HG02623 (cell line): ENCODE results near the gene TXNRD2.

Experiments
- ATAC-seq: cut with Tn5 transposase; IDR thresholded peaks from one replicate; pipeline ENCODE4 v1.9.1; 2021; ENCODE audit warnings: moderate library complexity; ENCODE audit not compliant: unreplicated experiment

The TXNRD2 gene

DNA sequence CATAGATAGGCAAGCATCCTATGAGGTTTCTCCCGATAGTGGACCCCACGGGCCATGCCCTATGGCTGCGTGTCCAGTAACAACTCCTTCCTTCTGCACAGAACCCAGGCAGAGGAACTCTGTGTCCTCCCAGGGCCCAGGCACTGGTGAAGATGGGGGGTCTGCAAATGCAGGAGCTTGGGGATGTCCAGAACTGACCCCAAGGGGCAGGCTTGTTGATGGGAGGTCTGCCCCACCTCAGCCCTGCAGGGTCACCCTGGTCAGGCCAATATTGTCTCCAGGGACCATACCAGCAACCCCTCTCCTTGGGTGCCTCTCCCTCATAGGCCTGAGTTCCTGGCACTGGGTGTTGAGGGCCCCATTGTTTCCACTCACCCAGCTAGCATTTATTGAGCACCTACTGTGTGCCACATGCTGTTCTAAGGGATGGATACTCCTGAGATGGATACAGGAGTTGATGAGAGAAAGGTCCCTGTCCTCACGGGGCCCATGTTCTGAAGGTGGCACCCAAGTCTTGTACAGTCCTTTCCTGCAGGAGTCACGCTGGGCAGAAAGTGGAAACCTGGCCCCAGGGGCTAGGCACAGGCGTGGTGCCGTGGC, 26.3 kb upstream of the TXNRD2 start:
- no peak for ATAC-seq

DNA sequence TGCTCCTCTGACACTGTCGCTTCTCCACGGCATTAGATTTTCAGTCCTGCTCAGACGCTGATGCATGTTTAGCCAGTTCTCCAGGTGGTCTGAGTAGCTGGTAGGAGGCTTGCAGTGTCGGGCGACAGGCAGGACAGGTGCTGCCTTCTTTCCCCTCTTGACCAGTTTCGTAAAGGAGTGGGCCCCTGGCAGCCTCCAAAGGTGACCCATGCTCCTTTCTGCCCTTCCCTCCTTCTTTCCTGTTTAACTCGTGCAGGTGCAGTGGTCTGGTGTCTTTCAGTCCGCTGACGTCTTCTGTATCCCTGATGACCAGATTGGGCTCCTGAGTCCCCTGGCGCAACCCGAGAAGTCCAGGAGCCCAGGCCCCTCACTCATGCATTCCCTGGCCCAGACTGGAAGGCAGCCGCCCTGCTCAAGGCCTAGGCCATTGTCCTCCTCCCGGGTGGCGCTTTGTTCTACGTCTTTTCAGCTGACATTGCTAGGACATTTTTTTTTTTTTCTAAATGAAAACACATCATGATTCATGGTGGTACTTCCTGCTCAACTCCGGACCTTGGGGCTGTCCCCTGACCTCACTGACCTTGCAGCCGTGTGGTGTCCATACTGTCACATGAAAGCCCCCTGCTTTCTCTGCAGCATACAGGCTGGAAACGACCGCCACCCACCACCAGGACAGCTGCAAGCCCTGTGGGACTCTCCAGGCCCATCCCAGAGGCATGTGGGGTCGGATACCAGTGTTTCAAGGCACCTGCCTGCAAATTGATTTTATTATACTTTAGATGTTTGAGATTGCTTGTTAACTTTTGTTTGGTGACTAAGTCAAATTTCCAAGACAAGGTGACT, 25.5 kb upstream of the TXNRD2 start:
- no peak for ATAC-seq

DNA sequence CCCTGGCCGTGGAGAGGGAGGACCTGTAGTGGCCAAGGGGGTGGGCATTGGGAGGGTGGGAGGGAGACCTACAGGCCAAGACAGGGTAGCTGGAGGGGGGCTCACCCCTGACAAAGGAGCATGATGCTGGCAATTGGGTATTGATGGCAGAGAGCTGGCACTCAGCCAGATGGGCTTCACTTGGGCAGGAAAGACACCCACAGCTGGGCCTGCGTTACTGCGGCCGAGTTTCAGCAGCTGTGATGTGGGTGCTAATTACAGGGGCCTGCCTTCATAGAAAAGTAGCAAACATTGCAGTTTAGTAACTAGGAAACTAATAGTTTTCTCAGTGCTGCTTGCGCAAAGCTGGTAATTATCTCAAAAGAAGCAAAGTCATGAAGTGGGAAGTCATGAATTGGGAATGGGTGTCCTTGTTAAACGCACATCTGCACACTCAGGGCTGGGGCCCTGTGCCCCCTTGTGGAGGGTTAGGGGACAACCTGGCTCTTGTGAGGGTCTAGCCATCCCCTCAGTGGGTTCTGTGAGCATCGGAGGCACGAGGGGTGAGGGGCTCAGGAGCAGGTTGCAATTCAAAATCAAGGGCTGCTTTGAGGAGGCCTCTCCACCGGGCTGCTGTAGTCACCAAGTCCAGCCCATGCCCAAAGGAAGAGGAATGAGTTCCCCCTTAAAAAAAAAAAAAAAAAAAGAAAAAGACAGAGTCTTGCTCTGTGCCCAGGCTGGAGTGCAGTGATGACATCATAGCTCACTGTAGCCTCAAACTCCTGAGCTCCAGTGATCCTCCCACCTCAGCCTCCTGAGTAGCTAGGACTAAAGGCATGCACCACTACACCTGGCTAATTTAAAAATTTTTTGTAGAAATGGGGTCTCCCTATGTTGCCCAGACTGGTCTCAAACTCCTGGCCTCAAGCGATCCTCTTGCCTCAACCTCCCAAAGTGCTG, 24.4 kb upstream of the TXNRD2 start:
- no peak for ATAC-seq

DNA sequence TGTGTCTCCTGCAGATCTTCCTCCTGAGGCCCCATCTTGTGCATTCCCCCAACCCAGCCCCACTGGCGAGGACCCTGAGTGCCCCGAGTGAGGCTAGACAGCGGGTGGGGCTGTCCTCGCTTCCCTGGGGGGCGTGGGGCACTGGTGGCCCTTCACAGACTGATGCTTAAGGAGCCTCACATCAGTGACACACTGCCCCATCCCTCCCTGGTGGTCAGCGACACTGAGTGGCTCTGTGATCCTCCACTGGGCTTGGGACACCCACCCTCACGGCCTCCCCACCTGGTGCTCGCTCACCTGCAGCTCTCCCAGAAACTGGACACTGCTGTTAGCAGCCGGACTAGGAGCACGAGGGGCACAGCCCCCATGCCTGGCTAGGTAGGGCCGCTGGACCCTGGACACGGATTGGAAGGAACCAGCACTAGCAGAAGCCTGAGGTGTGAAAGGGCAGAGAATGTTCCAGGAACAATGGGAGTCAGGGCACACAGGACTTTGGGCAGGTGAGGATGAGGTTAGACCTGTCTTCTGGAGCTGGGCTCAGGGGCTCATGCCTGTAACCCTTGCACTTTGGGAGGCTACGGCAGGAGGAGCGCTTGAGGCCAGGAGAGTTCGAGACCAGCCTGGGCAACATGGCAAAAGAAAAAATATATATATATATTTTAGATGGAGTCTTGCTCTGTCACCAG, 23.2 kb upstream of the TXNRD2 start:
- no peak for ATAC-seq

DNA sequence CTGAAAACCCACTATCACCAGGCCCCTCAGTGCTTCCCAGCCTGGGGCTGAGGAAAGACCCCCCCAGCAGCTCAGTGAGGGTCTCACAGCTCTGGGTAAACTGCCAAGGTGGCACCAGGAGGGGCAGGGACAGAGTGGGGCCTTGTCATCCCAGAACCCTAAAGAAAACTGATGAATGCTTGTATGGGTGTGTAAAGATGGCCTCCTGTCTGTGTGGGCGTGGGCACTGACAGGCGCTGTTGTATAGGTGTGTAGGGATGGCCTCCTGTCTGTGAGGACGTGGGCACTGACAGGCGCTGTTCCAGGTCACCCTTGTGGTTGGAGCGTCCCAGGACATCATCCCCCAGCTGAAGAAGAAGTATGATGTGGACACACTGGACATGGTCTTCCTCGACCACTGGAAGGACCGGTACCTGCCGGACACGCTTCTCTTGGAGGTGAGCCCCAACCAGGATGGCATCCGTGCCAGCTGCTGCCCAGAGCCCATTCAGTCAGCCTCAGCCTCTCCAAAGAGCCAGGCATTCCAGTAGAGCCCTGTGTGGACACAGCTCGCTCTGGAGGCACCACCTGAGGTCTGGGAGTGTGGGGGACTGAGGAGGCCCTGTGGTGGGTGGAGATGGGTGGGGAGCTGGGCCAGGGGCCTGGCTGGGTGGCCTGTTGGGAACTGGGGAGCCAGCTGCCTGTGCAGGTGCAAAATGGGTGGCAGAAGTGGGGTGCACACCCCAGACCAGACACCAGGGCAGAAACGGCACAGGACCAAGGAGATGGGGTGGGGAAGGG, 22.4 kb upstream of the TXNRD2 start:
- ATAC-seq: no peak

DNA sequence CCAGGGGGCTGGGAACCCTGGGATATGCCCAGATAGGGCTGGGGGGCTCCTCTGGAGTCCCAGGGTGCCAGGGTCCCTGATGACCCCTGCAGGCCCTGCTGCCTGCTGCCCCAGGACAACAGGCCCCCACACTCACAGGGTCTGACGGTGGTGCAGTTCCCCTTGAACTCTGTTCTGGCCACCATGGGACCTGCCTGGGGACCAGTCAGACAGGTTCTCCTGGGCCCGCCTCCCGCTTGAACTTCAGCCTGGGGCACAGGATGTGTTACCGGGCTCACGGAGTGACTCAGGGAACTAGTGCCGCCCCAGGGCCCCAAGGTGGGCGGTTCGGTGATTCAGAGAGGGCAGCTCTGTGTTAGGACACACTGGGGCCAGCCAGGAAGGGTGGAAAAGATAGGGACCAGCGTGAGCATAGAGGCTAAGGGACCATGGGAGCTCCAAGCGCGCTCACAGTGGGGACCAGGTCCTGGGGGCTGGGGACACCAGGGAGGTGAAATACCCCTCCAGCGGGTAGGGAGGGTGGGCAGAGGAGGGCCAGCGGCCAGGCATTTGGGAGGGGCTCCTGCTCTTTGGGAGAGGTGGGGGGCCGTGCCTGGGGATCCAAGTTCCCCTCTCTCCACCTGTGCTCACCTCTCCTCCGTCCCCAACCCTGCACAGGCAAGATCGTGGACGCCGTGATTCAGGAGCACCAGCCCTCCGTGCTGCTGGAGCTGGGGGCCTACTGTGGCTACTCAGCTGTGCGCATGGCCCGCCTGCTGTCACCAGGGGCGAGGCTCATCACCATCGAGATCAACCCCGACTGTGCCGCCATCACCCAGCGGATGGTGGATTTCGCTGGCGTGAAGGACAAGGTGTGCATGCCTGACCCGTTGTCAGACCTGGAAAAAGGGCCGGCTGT, 21.5 kb upstream of the TXNRD2 start:
- ATAC-seq: no peak

DNA sequence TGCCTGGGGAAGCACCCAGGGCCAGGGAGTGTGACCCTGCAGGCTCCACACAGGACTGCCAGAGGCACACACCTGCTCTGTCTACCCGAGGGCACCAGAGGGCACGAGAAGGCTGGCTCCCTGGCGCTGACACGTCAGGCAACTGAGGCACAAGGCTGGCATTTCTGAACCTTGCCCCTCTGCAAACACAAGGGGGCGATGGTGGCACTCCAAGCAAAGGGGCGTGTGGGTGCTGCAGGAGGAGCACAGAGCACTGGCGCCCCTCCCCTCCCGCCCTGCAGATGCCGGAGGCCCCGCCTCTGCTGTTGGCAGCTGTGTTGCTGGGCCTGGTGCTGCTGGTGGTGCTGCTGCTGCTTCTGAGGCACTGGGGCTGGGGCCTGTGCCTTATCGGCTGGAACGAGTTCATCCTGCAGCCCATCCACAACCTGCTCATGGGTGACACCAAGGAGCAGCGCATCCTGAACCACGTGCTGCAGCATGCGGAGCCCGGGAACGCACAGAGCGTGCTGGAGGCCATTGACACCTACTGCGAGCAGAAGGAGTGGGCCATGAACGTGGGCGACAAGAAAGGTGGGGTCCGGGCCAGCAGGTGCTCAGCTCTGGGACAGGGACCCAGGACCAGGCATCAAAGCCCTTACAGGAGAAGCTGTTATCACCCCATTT, 20.8 kb upstream of the TXNRD2 start:
- no peak for ATAC-seq

DNA sequence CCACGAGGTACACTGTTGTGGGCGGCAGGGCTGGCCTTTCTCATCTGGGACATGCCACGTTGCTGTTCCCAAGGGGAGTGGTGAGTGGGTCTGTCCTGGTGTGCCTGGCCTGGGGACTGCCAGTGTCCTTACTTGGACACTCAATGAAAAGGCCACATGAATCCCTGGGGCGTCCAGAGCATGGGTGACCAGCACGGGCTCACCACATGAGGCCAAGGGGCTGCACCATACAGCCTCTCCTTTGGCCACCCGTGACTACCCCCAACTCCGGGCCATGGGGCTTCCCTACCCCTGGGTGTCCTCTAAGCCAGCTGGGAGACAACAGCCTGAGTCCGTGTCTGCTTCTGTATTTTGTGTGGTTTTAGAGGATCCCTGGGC, 20.2 kb upstream of the TXNRD2 start:
- no peak for ATAC-seq

DNA sequence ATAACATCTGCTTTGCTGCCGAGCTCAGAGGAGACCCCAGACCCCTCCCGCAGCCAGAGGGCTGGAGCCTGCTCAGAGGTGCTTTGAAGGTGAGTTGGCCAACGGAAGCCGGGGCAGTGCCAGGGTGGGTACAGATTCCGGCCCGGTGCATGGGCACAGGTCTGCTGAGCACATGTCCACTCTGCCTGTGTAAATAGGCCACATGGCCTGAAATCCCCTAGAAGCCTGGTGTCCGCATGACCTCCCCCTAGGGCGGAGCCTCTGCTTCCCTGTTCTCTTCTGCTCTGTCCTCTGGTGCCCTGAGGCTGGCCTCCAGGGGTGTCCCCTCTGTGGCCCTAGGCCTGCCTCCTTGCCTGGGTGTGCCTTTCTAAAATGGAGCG, 19.6 kb upstream of the TXNRD2 start:
- no peak for ATAC-seq

DNA sequence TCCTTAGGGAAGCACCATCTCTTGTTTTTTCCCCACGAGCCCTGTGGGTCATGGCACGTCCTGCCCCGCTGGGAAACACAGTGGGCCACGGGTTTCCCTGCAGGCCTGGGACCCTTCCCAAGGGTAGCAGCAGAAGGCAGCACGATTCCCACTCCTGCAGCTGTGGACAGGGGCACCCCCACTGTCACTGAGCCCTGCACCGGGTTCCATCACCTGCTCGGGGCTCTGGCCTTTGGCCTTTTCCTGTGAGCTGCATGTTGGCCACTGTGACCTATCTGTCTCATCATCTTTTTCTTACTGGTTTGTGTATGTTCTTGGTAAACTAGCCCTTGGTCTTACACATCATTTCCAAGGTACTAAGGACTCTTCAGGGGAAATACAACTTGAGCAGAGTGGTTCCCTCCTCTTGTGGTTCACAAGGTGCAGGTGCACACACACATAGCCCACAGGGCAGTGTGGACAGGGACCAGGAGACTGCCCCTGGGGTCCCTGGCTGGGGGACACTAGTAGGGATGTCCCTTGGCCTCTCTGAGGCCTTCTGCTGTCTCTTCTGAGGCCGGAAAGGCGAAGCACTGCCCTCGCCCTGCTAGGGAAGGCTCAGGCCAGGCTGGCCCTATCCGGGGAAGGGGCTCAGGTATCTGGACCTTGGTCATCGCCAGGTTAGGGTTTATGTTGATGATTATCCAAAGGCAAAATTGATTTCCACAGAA, 19.0 kb upstream of the TXNRD2 start:
- ATAC-seq: no peak

DNA sequence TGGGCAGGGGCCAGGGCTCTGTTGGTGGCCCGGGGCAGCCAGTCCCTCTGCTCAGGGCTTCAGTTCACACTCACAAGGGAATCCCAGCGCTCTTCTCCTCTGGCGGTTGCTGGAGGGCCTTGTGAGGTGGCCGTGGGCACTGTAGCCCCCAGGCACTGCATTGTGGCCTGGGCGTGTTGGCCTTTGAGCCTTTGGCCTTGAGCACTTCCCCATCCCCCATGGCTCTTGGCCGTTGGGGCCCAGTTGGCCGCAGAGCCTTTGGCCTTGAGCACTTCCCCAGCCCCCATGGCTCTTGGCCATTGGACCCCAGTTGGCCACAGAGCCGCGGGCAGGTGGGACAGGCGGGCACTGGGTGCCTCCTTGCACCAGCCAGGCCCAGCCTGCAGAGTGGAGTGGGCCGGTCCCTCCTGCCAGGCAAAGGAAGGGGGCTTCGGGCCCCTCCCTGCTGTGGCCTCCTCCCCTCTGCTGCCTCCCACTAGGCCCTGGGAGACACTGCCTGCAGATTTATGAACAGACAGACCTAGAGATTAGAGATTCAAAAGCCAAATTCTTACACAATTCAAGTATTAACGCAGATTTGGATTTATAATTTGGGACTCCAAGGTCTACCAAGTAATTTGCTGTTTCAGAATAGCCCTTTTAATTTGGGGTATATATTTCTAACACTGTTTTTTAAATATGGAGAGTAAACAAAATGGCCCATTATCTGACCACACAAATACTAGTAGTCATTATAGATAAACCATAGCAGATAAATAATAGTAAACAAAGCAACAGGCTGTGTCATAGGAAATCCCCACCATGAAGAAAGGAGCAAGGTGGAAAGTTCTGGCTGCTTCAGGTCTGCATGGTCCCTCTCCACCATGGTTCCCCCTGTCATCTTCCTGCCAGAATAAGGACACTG, 18.2 kb upstream of the TXNRD2 start:
- ATAC-seq: no peak

DNA sequence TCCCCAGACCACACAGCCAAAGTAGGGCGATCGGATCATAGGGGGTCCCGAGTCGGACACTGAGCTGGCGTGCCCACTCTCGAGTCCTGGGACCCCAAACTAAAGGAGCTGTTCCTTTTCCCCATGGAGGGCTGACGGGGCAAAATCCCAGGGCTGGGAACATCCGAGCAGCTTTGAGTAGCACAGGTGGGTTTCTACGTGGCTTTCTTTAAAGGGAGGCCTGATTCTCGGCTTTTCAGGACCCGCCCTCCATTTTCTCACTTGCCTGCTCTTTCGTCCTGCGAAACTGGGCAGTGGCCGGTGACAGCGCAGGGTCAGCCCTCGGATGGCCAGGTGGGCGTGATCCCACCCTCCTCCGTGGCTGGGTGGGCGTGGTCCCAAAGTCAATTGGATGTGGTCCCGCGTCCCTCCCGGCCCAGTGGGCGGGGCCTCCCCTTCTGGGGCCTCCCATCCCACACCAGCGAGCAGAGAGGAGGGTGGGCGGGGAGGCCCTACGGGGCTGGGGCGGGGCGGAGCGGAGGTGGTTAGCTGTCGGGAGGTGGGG, 17.5 kb upstream of the TXNRD2 start:
- no peak for ATAC-seq

DNA sequence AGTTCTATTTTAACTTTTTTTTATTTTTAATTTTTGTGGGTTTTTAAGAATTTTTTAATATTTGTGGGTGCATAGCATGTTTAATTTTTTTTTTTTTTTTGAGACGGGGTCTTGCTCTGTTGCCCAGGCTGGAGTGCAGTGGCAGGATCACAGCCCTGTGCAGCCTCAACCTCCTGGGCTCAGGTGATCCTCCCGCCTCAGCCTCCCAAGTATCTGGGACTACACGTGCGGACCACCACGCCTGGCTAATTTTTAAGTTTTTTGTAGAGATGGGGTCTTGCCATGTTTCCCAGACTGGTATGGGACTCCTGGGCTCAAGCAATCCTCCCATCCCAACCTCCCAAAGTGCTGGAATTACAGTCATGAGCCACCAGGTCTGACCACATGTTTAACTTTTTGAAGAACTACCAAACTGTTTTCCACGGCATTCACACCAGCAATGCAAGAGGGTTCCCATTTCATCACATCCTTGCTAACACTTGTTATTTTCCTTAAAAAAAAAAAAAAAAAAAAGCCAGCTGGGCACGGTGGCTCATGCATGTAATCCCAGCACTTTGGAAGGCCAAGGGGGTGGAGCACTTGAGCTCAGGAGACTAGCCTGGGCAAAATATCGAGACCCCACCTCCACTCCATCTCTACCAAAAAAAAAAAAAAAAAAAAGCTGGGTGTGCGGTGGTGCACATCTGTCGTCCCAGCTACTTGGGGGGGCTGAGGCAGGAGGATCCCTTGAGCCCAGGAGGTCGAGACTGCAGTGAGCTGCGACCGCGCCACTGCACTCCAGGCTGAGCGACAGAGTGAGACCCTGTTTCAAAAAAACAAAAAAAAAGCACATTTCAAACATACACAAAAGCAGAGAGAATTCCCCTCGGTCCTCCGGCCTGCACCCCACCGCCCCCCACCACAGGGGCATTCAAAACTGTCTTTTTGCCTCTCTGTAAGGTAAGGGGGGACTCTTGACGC, 16.7 kb upstream of the TXNRD2 start:
- ATAC-seq: no peak

DNA sequence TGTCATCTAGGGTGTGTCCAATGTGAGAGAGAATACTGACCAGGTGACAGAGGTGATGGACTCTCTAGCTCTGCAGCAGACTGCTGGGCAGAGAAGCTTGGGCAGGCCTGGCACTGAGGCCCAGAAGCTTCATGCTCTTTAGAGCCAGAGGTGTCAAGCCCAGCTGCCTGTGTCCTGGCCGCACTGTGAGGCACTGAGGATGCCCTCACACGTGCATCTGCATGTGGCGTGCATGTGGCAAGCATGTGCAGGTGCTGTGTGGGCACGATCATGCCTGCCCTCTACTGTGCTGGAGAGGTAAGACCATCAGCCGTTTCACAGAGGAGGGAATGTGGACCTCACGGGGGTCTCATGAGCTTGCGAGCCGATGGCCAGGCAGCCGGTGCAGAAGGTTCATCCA, 15.8 kb upstream of the TXNRD2 start:
- ATAC-seq: no peak

DNA sequence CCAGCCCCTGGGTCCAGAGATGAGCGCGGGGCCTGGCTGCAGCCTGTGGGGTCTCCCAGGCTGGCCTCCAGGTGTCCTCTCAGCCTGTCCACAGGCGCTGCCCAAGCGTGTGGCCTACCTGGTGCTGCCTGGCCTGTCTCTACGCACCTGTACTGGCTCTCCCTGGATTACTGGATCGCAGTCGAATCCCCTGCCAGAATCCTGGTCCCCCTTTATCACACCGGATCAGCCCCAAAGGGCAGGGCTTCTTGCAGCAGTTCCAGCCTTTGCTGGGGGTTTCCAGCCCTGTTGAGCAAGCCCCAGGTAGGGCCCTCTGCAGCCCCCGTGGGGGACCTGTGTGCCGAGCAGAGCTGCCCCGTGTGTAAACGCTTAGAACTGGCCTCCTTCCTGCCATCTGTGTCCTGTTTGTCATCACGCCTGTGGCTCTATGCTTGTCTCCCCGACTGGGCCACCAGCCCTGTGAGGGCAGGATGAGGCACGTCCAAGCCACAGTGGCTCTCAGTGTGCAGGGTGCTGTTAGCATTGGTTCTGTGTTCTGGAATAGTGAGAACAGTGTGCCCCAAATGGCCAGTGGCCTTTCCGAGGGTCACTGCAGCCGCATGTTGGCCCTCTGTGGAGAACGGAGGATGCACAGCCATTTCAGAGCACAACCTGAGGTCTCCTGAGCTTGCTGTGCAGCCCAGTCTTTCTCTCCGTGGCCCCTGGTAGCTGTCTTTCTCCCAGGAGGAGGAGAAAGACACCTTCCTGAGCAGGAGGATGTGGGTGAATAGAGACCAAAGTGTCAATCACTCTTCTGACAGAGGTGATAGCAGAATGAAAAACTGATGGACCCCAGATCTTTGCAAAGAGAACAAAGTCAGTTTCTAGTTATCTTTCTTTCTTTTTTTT, 13.9 kb upstream of the TXNRD2 start:
- ATAC-seq: no peak
